Tibial nerve (tissue), 4 donors: ENCODE results near the gene FAM13A. TPM values are rescaled to one million over a fixed set of nuclear protein-coding genes. Genes with fewer than 3 reads are reported as not detected.

Source experiments
- DNase-seq, 2 donors: peaks; one replicate each; pipeline ENCODE4 v3.0.0-alpha.2; 2019; ENCODE audit warnings: low spot score in 2 of 2
- H3K27ac ChIP-seq, 4 donors: fragments of 200-600 bp; sonication (generic) in 3 of 4; one replicate each; pipeline ENCODE4 v1.5.1; 2017 to 2019; ENCODE audit warnings: mild to moderate bottlenecking in 1 of 4
- H3K27me3 ChIP-seq, 2 donors: fragments of 200-600 bp; sonication (generic) in 1 of 2; one replicate each; pipeline versions ENCODE4 v1.5.1 to v1.6.0; 2017 to 2019
- H3K36me3 ChIP-seq, 3 donors: fragments of 200-600 bp; sonication (generic); one replicate each; pipeline ENCODE4 v1.5.1; 2018 to 2019
- H3K4me1 ChIP-seq, 4 donors: fragments of 200-600 bp; sonication (generic) in 3 of 4; one replicate each; pipeline ENCODE4 v1.5.1; 2017 to 2019
- H3K4me3 ChIP-seq, 4 donors: fragments of 200-600 bp; sonication (generic) in 3 of 4; one replicate each; pipeline ENCODE4 v1.5.1; 2017 to 2019; ENCODE audit warnings: mild to moderate bottlenecking in 1 of 4, moderate library complexity in 1 of 4
- H3K9me3 ChIP-seq, 4 donors: fragments of 200-600 bp; sonication (generic) in 3 of 4; one replicate each; pipeline ENCODE4 v1.5.1; 2017 to 2019
- CTCF ChIP-seq, 5 experiments: fragments of 200-600 bp in 3 of 5; fragments of 450-650 bp in 2 of 5; sonication (generic) in 3 of 5; IDR thresholded peaks; one replicate each; pipeline ENCODE4 v1.5.1; 2016 to 2019; ENCODE audit warnings: antibody characterized with exemption in 5 of 5, mild to moderate bottlenecking in 3 of 5, moderate library complexity in 2 of 5
- EP300 ChIP-seq, 2 donors: sonication (generic); formaldehyde crosslinking; IDR thresholded peaks; one replicate each; pipeline ENCODE4 v1.6.1; 2017; ENCODE audit warnings: antibody characterized with exemption in 2 of 2, mild to moderate bottlenecking in 1 of 2
- POLR2A ChIP-seq, 2 donors: fragments of 450-650 bp; IDR thresholded peaks; one replicate each; pipeline ENCODE4 v1.6.1; 2017; ENCODE audit warnings: antibody characterized with exemption in 2 of 2, mild to moderate bottlenecking in 2 of 2, moderate library complexity in 2 of 2
- WGBS, 2 donors: methylation state at CpG; one replicate each; pipeline ENCODE4 v1.1.5; 2018; 5-methylcytosine and 5-hydroxymethylcytosine counted together
- total RNA-seq, 4 donors: library from RNA; depleted of rRNA; stranded (reverse); fragments of >200 nt; gene quantifications; one replicate each; pipeline ENCODE4 v1.1.0, GENCODE V29; 2016

The FAM13A gene
- total RNA-seq, 4 donors from 2014 or later: 48.8 to 77.6 (median 58.8) TPM

GRCh38 chr4:89036535-89036934 lies 20.4 kb downstream of the FAM13A start:
- H3K36me3 ChIP-seq: peaks cover 0 to 19% (median 0%) of the 10 kb centered on the region in 3 donors
- TF ChIP-seq EP300 (IDR thresholded peaks at IDR 0.05) (no peak), POLR2A (IDR thresholded peaks at IDR 0.05) (no peak), CTCF (IDR thresholded peaks at IDR 0.05) (no peak)
- peaks cover 0 to 5% (median 0%) of the 10 kb centered on the region in 4 donors for H3K4me1 ChIP-seq
- WGBS, 2 donors: 88 to 97% methylated on average over 2 of the region's 2 CpGs
- DNase-seq: no peak
- H3K27me3 ChIP-seq: no peaks in the 10 kb centered on the region
- H3K9me3 ChIP-seq: peaks cover 0 to 12% (median 4%) of the 10 kb centered on the region in 4 donors
- no peak overlapping the region for H3K4me3 ChIP-seq
- H3K27ac ChIP-seq: no peak overlapping the region

GRCh38 chr4:89031272-89031671 lies 25.7 kb downstream of the FAM13A start:
- no peak overlapping the region for H3K4me3 ChIP-seq
- no peak for DNase-seq
- peaks cover 0 to 5% (median 0%) of the 10 kb centered on the region in 4 donors for H3K4me1 ChIP-seq
- TF ChIP-seq CTCF (IDR thresholded peaks at IDR 0.05): no peak
- TF ChIP-seq POLR2A (IDR thresholded peaks at IDR 0.05): no peak
- TF ChIP-seq EP300 (IDR thresholded peaks at IDR 0.05): no peak
- peaks cover 0 to 11% (median 0%) of the 10 kb centered on the region in 3 donors for H3K36me3 ChIP-seq
- no peak overlapping the region for H3K27ac ChIP-seq
- peaks cover 0 to 7% (median 2%) of the 10 kb centered on the region in 4 donors for H3K9me3 ChIP-seq
- no peaks in the 10 kb centered on the region for H3K27me3 ChIP-seq

GRCh38 chr4:89029591-89029990 lies 27.4 kb downstream of the FAM13A start:
- 91 to 97% methylated on average over 4 of the region's 4 CpGs for WGBS, 2 donors

GRCh38 chr4:89026542-89026941 lies 30.4 kb downstream of the FAM13A start:
- TF ChIP-seq POLR2A (IDR thresholded peaks at IDR 0.05) (no peak), EP300 (IDR thresholded peaks at IDR 0.05) (no peak), CTCF (IDR thresholded peaks at IDR 0.05) (no peak)
- Histone ChIP-seq H3K4me1 (peaks cover 0 to 6% (median 0%) of the 10 kb centered on the region in 4 donors), H3K36me3 (no peaks in the 10 kb centered on the region), H3K9me3 (no peaks in the 10 kb centered on the region), H3K4me3 (no peak overlapping the region), H3K27ac (no peak overlapping the region), H3K27me3 (no peaks in the 10 kb centered on the region)
- no peak for DNase-seq
- WGBS, 2 donors: 83 to 88% methylated on average over 3 of the region's 3 CpGs

More at GRCh38 chr4:89029591-89029990, 27.4 kb downstream of the FAM13A start:
- no peaks in the 10 kb centered on the region for H3K27me3 ChIP-seq
- no peak overlapping the region for H3K27ac ChIP-seq
- no peak for DNase-seq
- H3K4me3 ChIP-seq: no peak overlapping the region
- H3K9me3 ChIP-seq: no peaks in the 10 kb centered on the region
- TF ChIP-seq POLR2A (IDR thresholded peaks at IDR 0.05): no peak
- H3K4me1 ChIP-seq: peaks cover 0 to 5% (median 0%) of the 10 kb centered on the region in 4 donors
- no peaks in the 10 kb centered on the region for H3K36me3 ChIP-seq

GRCh38 chr4:89024051-89024675 lies 32.8 kb downstream of the FAM13A start:
- no peak for TF ChIP-seq POLR2A (IDR thresholded peaks at IDR 0.05)
- TF ChIP-seq CTCF (IDR thresholded peaks at IDR 0.05): peak; percentile 70 to 89 (median 82)
- peak in 1 of 2 donors; percentile 59 for TF ChIP-seq EP300 (IDR thresholded peaks at IDR 0.05)
- H3K4me3 ChIP-seq: no peak overlapping the region
- peaks cover 0 to 2% (median 0%) of the 10 kb centered on the region in 3 donors for H3K36me3 ChIP-seq
- H3K4me1 ChIP-seq: peaks cover 0 to 6% (median 0%) of the 10 kb centered on the region in 4 donors
- H3K9me3 ChIP-seq: no peaks in the 10 kb centered on the region
- H3K27me3 ChIP-seq: no peaks in the 10 kb centered on the region
- WGBS, 2 donors: 28 to 29% methylated on average over 4 of the region's 4 CpGs
- DNase-seq: peak; percentile 31 to 88
- H3K27ac ChIP-seq: no peak overlapping the region
